ENCODE data around the gene ZMYM3.

ZMYM3 gene

DNA sequence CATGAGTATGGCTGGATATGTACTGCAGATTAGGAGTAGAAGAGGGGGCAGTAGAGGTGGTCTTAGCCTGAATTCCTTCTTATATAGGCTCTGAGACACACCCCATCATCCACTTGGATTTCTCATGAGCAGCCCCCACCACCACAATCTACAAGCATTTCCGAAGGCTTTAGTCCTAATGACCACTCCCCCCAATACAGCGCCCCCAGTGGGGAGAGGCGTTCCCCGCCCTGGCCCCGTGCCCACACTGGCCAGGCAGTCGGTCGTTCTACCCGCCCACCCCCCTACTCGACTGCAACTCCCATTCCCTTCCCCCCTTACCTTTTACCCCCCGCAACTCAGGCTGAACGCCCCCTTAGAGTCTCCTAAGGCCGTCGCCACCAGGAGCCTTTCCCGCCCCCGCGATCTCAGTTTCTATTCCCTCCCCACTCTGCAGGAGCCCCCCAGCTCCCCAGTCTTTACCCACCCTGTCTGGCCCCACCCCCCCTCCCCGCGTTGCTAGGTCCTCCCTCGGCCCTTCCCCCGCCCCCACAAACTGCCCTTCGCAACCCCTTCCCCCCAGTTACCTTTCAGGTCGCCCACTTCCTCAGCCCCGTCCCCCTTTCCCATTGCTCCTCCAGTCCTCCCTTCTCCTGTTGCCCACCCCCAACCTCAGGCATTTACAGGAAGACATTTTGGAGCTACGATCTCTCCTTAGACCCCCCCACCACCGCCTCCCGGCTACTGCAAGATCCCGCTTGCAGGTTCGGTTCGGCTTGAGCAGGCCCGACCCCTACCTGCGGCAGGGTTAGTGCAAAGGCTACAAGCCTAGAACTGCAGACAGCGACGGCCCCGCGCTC, 468 bp downstream of the ZMYM3 start:
- DNase-seq (ENCODE audit: low read depth in 2 of 2) = no peak

DNA sequence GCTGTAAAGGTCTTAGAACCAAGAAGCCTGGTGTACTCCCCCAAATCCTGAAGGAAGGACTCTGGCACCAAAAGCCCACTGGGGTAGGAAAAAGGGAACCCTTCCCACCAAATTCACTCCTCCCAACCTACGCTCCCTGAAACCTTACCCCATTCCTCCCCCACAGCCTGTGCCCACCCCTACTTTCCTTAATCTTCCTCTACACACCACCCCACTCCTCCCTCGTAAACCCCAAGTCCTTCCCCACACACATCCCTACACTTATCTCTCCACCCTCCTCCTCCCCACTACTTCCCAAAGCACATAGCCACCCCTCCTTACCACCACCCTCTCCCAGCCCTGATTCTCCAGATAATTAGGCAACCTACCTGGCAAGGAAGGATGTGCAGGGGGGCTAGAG, 1.7 kb downstream of the ZMYM3 start:
- no peak for DNase-seq (ENCODE audit: low read depth in 2 of 2)

DNA sequence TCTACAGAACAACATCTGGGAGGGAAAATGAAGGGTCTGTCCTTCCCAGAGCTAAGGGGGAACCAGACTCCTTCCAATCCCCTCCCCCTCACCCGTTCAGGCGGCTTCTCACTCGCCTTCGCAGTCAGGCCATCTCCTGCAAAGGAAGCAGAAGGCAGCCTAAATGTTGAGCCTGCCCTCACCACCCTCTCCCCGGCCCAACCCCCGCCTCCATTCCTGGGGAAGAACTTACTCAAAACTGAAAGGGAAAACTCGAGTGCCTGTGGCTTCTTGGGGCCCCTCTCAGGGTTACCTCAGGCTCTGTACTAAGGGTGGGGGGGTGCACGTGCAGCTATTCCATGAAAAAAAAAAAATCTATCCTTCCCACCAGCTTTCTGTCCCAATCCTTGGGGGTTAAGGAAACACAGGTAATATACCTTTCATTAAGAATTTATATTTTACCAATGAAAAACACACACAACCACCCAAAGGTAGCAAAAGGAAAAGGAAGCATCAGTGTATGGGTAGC, 2.4 kb downstream of the ZMYM3 start:
- DNase-seq (ENCODE audit: low read depth in 2 of 2) = no peak

DNA sequence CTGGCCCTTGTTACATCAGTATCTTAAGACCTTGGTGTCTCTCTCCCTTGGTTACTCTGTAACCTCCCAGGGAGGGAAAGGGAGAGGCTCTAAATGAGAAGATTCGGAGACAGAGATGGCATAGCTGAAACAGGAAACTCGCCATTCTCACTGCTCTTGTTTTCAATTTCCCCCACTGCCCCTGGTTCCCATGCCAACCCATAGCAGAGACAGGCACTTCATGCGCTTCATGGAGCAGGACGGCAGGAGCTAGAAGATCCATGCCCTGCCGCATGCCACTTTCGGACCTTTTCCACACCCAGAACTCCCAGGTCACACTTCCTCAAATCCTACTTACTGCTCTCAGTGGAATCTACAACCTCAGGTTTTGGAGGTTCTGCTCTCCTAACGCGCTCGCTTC, 3.1 kb downstream of the ZMYM3 start:
- no peak for DNase-seq (ENCODE audit: low read depth in 2 of 2)

DNA sequence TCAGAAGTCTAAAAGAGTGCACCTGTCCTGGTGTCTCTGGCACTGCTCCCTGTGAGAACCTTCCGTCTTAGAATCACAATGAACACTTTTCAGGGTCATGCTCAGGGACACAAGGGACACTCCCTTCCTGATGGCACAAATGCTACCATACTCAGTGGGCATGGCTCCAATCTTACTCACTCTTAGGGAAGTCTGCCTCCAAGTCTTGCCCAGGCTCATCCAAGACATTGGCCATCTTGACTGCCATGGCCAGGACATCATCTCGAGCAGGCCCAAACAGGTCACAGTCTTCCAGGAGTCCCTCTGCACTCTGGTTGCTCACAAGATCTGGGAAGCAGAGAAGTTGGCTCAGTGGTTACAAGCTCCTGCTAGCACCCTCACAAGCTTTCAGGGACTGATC, 8.8 kb downstream of the ZMYM3 start:
- DNase-seq (ENCODE audit: low read depth in 2 of 2) = no peak

DNA sequence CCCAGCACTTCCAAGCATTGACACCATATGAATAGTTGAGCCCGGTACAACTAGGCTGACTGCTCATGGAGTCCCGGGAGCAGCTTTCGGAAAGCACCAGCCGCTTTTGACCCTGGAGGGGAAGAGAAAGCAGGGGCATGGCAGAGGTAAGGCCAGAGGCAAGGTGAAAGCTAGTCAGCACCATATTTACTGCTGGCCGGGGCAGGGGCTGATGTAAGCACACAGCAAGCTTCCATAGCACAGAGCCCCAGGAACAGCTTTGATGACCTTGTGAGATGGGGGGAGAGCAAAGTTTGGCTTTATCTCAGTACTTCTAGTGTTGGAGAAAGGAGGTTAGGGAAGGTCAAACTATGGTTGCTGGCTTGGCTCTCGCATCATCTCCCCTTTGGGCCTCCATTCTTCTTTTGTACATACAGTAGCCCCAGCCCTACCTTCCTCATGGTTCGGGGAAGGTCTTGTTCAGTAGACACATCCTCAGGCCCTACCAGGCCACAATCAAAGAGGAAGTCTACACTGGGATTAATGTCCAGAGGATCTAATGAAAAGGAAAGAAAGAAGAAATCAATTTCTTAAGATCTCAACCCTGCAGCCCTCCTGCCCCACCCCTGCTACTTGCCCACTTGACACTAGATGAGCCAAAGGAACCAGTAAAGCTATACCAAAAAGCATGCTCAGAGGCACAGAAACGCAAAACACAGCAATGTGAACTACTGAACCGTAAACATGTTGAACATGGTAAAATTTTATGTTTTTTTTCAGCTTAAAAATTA, 9.4 kb downstream of the ZMYM3 start:
- DNase-seq (ENCODE audit: low read depth in 2 of 2) = no peak

DNA sequence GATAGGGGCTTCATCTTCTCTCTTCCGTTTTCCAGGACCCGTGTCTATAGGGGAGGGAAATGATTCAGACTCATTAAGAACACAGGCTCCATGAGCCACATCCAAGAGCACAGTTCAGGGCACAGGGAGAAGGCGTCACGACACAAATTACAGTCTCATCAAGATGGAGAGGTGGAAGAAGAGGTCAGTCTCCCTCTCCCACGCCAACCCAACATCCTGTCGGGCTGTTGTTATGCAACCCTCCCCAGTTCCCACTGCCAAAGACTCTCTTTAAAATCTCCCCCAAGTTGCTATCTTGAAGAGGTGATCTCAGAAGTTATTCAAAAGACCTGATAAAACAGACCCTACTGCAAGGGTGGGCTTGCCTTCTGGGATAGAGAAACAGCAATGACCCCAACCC, 12.6 kb downstream of the ZMYM3 start:
- DNase-seq (ENCODE audit: low read depth in 2 of 2) = no peak

DNA sequence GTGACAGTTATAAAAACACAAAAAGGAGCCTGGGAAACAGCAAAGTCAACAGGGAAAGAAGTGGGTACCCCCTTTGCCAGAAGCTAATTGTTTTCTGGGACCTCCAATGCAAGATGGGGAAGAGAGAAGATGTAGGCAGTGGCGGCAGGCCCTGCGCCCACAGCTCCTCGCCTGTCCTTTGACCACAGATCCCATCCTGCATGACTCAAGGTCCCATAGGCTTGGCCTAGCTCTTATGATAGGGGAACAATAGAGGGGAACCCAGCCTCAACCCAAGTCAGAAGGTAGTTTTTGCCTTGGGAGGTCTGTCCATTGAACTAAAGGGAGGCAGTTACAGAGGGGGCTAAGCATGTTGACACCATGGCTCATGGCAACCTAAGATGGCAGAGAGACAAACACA, 14.2 kb downstream of the ZMYM3 start:
- no peak for DNase-seq (ENCODE audit: low read depth in 2 of 2)

DNA sequence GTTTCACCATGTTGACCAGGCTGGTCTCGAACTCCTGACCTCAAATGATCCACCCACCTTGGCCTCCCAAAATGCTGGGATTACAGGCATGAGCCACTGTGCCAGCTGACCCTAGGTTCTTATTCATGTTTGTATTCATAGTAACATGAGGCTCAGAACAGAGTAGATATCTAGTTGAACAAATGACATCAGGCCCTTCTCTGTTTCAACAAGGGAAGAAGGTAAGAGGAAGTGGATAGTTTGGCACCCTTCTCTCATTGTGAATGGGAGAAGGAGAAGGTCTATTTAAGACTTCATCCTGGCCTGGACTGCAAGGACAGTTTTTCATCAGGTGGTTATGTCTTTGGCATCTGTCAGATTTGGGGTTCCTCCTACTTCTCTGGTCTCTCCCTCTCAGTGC, 17.1 kb downstream of the ZMYM3 start:
- no peak for DNase-seq (ENCODE audit: low read depth in 2 of 2)

DNA sequence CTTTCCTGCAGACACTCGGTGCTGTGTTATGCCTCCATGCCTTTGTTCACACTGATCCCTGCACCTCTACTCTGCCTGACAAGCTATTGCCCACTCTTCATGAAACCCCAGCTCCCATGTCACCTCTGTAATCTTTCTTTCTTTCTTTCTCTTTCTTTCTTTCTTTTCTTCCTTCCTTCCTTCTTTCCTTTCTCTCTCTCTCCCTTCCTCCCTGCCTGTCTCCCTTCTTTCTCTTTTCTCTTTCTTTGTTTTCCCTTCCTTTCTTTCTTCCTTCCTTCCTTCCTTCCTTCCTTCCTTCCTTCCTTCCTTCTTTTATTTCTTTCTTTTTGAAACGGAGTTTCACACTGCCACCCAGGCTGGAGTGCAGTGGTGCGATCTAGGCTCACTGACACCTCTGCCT, 18.5 kb downstream of the ZMYM3 start:
- no peak for DNase-seq (ENCODE audit: low read depth in 2 of 2)

DNA sequence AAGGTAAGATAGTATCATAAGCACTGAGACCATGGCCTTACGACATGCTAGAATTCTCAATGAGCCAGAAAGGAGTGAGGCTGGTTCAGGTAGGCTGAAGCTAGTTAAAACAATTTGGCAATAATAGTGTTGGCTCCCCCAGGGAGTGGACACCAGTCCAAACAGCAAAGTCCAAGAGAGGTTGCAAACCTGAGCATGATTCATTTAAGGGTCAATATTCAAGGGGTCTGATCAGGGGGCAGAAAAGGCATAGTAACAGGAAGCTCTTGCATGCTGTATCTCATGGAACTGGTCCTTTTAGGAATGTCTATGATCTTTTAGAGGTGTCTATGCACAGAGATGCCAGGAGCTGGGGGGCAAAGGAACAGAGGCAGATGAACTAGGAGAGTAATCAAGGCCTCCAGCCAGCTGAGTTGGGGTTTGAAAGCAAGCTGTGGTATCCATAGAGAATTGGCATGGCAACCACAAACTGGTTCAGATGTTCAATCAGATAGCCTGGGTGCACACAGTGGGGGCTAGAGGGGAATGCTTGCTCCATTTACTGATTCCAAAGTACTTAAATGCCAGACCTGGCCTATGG, 25.8 kb downstream of the ZMYM3 start:
- no peak for DNase-seq (ENCODE audit: low read depth in 2 of 2)

DNA sequence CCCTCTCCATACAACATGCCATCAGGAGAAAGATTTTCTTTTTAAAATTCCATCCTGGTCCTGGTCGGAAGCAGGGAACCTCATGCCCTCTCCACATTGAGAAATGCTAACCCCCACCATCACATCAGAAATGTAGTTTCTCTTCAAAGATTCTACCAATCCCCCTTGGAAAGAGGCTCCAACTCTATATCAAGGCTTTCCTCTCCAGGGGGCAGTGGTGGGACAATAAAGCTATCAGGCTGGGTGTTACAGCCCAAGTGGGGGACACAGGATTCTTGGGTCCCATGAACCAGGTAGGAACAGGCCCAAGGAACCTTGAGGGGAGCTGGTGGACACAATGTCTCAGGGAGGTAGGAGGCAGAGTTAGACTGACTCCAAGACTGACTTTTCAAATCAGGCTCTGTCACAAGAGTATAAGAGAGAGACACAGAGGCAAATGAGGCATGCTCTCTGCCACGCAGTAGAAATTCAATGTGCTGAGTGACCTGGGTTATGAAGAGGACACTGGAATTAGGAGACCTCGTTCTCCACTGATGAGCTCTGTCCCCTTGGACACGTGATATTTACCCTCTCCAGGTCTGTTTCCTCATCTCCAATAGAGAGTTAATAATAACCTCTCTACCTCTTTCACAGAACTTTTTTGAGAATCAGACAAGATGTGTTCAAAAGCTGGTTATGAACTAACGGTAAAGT, 26.4 kb downstream of the ZMYM3 start:
- no peak for DNase-seq (ENCODE audit: low read depth in 2 of 2)

DNA sequence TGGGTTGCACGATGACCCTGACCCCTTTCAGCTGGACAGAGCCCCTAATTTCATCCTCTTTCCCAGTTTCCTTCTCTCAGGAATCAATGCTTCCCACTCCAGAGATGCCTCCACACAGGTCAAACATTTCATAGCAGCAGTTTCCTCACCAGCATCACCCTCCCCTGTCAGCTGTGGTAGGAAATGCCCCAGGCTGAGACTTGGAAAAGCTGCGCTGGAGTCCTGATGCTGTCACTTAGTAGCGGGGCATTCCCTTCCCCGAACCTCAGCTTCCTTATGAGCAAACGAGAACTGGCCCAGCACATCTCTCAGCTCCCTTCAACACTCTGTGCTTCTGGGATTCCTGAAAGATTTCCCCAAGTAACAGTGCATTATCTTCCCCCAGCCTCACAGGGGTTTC, 28.3 kb downstream of the ZMYM3 start:
- DNase-seq (ENCODE audit: low read depth in 2 of 2) = no peak

DNA sequence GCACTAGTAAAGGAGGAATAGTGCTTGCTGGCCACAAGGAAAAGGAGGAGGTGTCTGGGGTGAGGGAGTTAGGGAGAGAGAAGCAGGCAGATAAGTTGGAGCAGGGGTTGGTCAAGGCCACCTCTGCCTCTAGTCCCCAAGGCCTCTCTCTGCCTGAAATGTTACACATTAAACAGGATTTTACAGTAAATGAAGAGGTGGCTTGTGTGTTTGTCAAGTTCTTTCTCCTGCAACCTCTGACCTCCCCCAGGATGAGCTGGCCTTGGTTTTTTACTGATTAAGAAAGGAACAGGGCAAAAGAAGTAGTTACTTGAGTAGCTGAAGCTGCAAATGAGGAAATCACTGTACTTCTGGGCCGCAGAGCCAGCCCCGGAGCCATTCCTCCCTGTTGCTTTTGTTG, 28.9 kb downstream of the ZMYM3 start:
- DNase-seq (ENCODE audit: low read depth in 2 of 2) = no peak

DNA sequence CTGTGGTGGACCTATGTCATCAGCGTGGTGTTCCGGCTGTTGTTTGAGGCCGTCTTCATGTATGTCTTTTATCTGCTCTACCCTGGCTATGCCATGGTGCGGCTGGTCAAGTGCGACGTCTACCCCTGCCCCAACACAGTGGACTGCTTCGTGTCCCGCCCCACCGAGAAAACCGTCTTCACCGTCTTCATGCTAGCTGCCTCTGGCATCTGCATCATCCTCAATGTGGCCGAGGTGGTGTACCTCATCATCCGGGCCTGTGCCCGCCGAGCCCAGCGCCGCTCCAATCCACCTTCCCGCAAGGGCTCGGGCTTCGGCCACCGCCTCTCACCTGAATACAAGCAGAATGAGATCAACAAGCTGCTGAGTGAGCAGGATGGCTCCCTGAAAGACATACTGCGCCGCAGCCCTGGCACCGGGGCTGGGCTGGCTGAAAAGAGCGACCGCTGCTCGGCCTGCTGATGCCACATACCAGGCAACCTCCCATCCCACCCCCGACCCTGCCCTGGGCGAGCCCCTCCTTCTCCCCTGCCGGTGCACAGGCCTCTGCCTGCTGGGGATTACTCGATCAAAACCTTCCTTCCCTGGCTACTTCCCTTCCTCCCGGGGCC, 29.7 kb downstream of the ZMYM3 start:
- DNase-seq (ENCODE audit: low read depth in 2 of 2) = no peak

DNA sequence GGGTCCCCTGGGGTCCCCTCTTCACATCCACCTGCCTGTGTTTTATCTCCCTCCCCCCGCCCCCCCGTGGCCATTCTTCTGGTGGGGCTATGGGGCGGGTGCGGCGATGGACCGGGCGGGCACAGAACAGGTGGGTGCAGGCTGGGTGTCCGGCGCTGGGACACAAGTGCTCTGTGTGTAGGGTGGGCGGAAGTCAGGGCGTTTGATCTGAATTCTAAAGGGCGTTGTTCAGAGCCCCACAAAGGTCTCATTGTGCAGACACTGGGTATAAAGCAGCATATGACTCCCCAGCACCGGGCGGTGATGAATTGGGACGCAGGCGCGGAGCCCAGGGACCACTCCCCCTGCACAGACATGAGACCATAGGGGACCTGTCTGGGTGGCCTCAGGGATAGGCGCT, 31.0 kb downstream of the ZMYM3 start, which contains the start of gene GJB1:
GJB1 (plus strand) TSS at position 296 of the 400 bp plus-strand sequence. CDS start 484 bp downstream, outside the sequence.
- no peak for DNase-seq (ENCODE audit: low read depth in 2 of 2)

DNA sequence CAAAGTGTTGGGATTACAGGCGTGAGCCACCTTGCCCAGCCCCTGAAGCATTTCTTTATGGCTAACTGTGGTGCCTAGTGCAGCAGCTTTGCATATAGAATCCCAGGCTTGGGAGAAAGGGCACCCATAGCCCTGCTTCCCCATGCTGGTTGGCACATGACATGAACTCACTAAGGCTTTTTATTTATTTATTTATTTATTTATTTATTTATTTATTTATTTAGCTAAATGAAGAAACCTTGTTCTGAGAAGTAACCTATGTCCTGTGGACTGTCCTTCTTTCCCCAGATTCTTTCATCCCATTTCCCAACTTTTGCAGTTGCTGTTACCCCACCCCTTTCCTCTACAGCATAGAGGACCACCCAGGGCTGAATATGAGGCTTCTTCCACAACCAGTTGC, 32.8 kb downstream of the ZMYM3 start:
- no peak for DNase-seq (ENCODE audit: low read depth in 2 of 2)

DNA sequence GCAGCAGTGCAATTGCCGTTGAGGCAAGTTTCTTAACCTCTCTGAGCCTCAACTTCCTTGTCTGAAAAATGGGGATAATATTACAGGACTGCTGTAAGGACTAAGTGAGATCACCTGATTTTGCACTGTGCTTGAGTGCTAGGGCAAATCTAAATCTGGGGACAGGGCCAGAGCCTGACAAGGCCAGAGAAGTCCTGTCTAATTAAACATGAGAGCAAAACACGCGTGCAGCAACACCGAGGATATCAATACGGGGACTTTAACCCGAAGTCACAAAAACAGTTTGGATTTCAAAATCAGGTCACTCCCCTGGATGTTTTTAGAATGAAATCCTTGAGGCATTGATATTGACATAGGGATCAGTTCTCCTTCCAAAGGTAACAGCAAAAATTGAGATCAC, 36.6 kb downstream of the ZMYM3 start:
- no peak for DNase-seq (ENCODE audit: low read depth in 2 of 2)

DNA sequence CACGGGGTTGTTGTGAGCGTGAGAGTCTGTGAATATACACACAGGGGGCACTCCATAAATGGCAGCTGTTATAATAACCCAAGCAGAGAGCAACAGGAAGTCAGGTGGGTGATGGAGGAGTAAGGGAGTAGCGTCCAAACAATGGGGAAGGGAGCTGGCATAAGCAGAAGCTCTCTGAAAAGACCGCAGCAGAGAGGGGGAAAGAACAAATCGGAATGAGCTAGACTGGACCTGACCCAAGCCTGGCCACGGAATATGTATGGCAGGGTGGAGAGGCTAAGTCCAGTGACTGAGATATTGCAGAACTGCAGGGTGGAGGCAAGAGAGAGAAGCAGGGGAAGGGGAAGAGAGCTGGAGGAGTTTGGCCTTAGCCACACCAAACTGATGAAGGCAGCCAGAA, 37.5 kb downstream of the ZMYM3 start:
- DNase-seq (ENCODE audit: low read depth in 2 of 2) = no peak

DNA sequence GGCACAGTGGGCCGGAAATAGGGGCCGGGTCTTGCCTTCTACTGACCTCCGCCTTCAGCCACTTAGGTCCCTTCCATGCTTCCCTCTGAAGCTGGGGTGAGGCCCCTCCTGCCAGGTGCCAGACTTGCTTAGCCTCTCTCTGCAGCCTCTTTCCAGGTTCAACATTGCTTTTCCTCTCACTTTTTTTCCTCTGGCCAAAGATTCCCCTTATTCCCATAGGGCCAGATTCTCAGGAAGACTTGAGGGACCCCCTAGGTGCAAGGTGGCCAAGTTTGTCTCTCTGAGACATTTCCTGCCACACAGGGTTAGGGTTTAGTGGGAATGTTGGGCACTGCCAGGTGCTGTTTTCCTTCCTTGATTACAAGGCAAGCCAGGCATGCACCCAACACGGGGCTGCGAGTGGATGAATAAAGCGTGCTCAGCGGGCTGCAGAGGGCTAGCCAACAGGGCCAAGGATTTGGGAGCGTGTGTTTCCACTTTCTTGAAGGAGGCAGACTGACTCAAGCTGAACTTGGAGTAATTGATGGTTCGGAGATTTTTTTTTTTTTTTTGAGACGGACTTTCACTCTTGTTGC, 38.5 kb downstream of the ZMYM3 start:
- no peak for DNase-seq (ENCODE audit: low read depth in 2 of 2)
